GM23248 (cell line): ENCODE results near the gene IFT122. TPM values are rescaled to one million over a fixed set of nuclear protein-coding genes. Genes with fewer than 3 reads are reported as not detected.
A peak's percentile ranks its signal among the peaks of the same experiment; 100 is the strongest.
"Not testable (repeated sequence)": the region's sequence is repeated elsewhere in the genome, so short reads cannot be mapped to it uniquely, and the experiment has no call there.

Experiments
- DNase-seq: peaks from one replicate; pipeline ENCODE4 v3.0.0-alpha.2; 2015
- H2AFZ ChIP-seq: fragments of 200-600 bp; sonication (generic); 2 replicates; pipeline ENCODE4 v1.6.1; 2016; ENCODE audit warnings: antibody characterized with exemption
- H3F3A ChIP-seq: fragments of 200-600 bp; sonication (generic); 2 replicates; pipeline ENCODE4 v1.6.1; 2016; ENCODE audit warnings: mild to moderate bottlenecking, antibody characterized with exemption, mixed run types; ENCODE audit not compliant: insufficient read depth
- H3K27ac ChIP-seq: fragments of 200-600 bp; sonication (generic); 2 replicates; pipeline ENCODE4 v1.5.1; 2016; ENCODE audit warnings: mild to moderate bottlenecking
- H3K27me3 ChIP-seq: fragments of 200-600 bp; sonication (generic); replicated peaks from 2 replicates; pipeline ENCODE4 v1.6.1; 2016; ENCODE audit warnings: mild to moderate bottlenecking; ENCODE audit not compliant: insufficient read depth
- H3K36me3 ChIP-seq: fragments of 200-600 bp; sonication (generic); 2 replicates; pipeline ENCODE4 v1.6.1; 2016; ENCODE audit warnings: low read depth, mild to moderate bottlenecking
- H3K4me1 ChIP-seq: fragments of 200-600 bp; sonication (generic); 2 replicates; pipeline ENCODE4 v1.6.1; 2016; ENCODE audit warnings: mild to moderate bottlenecking; ENCODE audit not compliant: insufficient read depth
- H3K4me2 ChIP-seq: fragments of 200-600 bp; sonication (generic); one replicate; pipeline ENCODE4 v1.6.1; 2016; ENCODE audit warnings: mild to moderate bottlenecking; ENCODE audit not compliant: unreplicated experiment
- H3K4me3 ChIP-seq: fragments of 200-600 bp; sonication (generic); 2 replicates; pipeline ENCODE4 v1.5.1; 2016; ENCODE audit warnings: mild to moderate bottlenecking
- H3K79me2 ChIP-seq: fragments of 200-600 bp; sonication (generic); 2 replicates; pipeline ENCODE4 v1.6.1; 2016; ENCODE audit warnings: mild to moderate bottlenecking; ENCODE audit not compliant: insufficient read depth
- H3K9ac ChIP-seq: fragments of 200-600 bp; sonication (generic); 2 replicates; pipeline ENCODE4 v1.6.1; 2016; ENCODE audit warnings: mild to moderate bottlenecking
- H3K9me2 ChIP-seq: fragments of 200-600 bp; sonication (generic); 2 replicates; pipeline ENCODE4 v1.6.1; 2016; ENCODE audit warnings: mixed run types, mild to moderate bottlenecking, moderate library complexity; ENCODE audit not compliant: insufficient read depth
- H3K9me3 ChIP-seq: fragments of 200-600 bp; sonication (generic); one replicate; pipeline ENCODE4 v1.6.1; 2017; ENCODE audit warnings: low read depth
- H4K20me1 ChIP-seq: fragments of 200-600 bp; sonication (generic); 2 replicates; pipeline ENCODE4 v1.6.0; 2016; ENCODE audit not compliant: insufficient read depth
- EZH2 ChIP-seq: fragments of 200-600 bp; sonication (generic); IDR thresholded peaks from 2 replicates; pipeline ENCODE4 v1.6.1; 2018; ENCODE audit warnings: antibody characterized with exemption, mild to moderate bottlenecking; ENCODE audit not compliant: insufficient read depth, poor library complexity, severe bottlenecking
- EZH2phosphoT487 ChIP-seq: fragments of 200-600 bp; sonication (generic); IDR thresholded peaks from 2 replicates; pipeline ENCODE4 v1.6.1; 2018; ENCODE audit warnings: antibody characterized with exemption, moderate library complexity, mild to moderate bottlenecking, low read depth; ENCODE audit not compliant: insufficient read depth
- WGBS, 2 experiments: methylation state at CpG; one replicate each; pipeline ENCODE4 v1.1.6; 2015 to 2017; ENCODE audit warnings: low lambda C conversion rate in 2 of 2, low coverage in 1 of 2; ENCODE audit errors: missing lambda C conversion rate in 2 of 2; 5-methylcytosine and 5-hydroxymethylcytosine counted together
- in situ Hi-C: fragments of 300-500 bp; cut with MboI; formaldehyde crosslinking; loops from 2 replicates; pipeline ENCODE4 v1.15.0; 2020
- polyA plus RNA-seq: library from polyadenylated mRNA; unstranded; fragments of >200 nt; fragmentation: Nextera tagmentation; extraction: Ambion mirVana; gene quantifications from 2 replicates; pipeline ENCODE4 v1.2.1, GENCODE V29; 2016
- total RNA-seq: library from RNA; depleted of rRNA; stranded (reverse); fragments of >200 nt; shearing (Covaris generic); gene quantifications from 2 replicates; pipeline ENCODE4 v1.2.3, GENCODE V29; 2014

IFT122 gene
- total and polyA plus RNA-seq, 2 experiments from 2014 or later, result 16.1 to 16.3 TPM

DNA sequence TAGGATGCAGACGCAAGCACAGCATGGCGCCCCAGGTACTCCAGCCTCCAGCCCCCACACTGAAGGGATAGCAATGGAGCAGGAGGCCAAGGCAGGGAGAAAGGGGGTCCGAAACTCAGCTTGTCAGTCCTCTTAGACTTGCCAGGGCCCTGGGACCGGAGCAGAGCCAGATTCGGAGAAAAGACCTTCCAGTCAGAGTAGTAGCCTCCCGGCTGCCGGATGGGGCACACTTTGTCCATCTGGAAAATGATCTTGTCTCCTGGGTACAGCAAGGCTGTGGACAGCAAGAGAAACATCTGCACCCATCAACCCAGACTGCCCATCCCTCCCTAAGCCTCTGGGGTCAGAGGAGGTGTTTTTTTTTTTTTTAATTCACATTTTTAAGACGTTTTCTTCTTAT, 35.9 kb upstream of the IFT122 start:
- Histone ChIP-seq H4K20me1 (no peaks in the 10 kb centered on the region), H3K27me3 (no peaks in the 10 kb centered on the region), H3K9me2 (no peaks in the 10 kb centered on the region), H3K36me3 (no peaks in the 10 kb centered on the region), H3K27ac (no peak overlapping the region), H3K9me3 (no peaks in the 10 kb centered on the region), H2AFZ (no peak overlapping the region), H3K4me1 (no peaks in the 10 kb centered on the region), H3K4me2 (no peak overlapping the region), H3F3A (no peaks in the 10 kb centered on the region), H3K4me3 (no peak overlapping the region), H3K79me2 (peaks cover 1% of the 10 kb centered on the region), H3K9ac (no peak overlapping the region)
- WGBS, 2 experiments, result 59 to 61% methylated on average over 8 of the region's 8 CpGs
- TF ChIP-seq EZH2phosphoT487, result no peak
- TF ChIP-seq EZH2, result no peak
- in situ Hi-C loops, result no loop called here
- DNase-seq, result no peak

DNA sequence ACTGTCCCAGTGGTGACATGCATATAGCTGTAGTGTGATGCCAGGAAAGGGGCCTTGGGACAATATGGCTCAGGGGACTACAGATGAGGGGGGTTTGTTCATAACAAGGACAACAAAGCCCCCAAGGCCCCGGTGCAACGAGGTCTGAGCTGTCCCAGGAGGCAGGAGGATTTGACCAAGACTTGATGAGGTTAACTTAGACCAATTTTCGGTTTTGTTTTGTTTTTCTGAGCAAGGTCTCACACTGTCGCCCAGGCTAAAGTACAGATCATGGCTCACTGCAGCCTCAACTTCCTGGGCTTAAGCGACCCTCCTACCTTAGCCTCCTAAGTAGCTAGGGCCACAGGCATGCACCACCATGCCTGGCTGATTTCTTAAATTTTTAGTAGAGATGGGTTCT, 35.4 kb upstream of the IFT122 start:
- 64 to 66% methylated on average over 5 of the region's 5 CpGs for WGBS, 2 experiments

GRCh38 chr3:129409541-129409940, 30.5 kb upstream of the IFT122 start:
- no peak for TF ChIP-seq EZH2
- TF ChIP-seq EZH2phosphoT487, result no peak
- H3K27me3 ChIP-seq, result no peaks in the 10 kb centered on the region
- DNase-seq, result peak; percentile 38
- no peak overlapping the region for H3K27ac ChIP-seq
- H3K9me2 ChIP-seq, result no peaks in the 10 kb centered on the region
- H3K79me2 ChIP-seq, result no peaks in the 10 kb centered on the region
- in situ Hi-C loops, result no loop called here
- no peaks in the 10 kb centered on the region for H4K20me1 ChIP-seq
- H3K9ac ChIP-seq, result no peak overlapping the region
- no peak overlapping the region for H3K4me2 ChIP-seq
- 98% methylated on average over 2 of the region's 2 CpGs for WGBS, 2 experiments
- no peaks in the 10 kb centered on the region for H3K36me3 ChIP-seq
- H3F3A ChIP-seq, result peaks cover 23% of the 10 kb centered on the region
- no peak overlapping the region for H3K4me3 ChIP-seq
- H2AFZ ChIP-seq, result no peak overlapping the region
- peaks cover 16% of the 10 kb centered on the region for H3K4me1 ChIP-seq
- no peaks in the 10 kb centered on the region for H3K9me3 ChIP-seq

More for the DNA sequence above, 35.4 kb upstream of the IFT122 start:
- Histone ChIP-seq H3F3A (no peaks in the 10 kb centered on the region), H3K36me3 (no peaks in the 10 kb centered on the region), H3K79me2 (no peaks in the 10 kb centered on the region), H3K9ac (no peak overlapping the region), H3K9me2 (no peaks in the 10 kb centered on the region), H3K27me3 (no peaks in the 10 kb centered on the region), H4K20me1 (no peaks in the 10 kb centered on the region), H3K4me1 (no peaks in the 10 kb centered on the region), H3K9me3 (no peaks in the 10 kb centered on the region), H2AFZ (no peak overlapping the region), H3K4me3 (no peak overlapping the region), H3K27ac (no peak overlapping the region), H3K4me2 (no peak overlapping the region)
- no peak for TF ChIP-seq EZH2phosphoT487
- TF ChIP-seq EZH2, result no peak
- in situ Hi-C loops, result no loop called here
- DNase-seq, result no peak

DNA sequence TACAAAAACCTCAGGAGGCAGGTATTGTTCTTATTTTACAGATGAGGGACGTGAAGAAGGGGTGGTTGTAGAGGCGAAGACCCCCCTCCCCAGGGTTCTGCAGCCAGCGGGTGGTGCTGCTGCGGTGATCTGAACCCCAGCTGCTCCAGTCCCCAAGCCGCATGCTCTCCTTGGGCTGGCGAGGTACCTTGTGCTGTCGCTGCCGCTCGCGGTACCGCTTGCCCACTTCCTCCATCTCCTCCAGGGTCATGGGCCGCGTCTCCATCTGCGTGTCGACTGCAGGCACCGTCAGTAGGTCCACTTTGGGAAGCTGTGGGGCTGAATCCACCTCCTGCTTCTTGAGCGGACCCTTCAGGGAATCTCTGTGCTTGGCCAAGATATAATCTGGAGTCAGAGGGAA, 29.1 kb upstream of the IFT122 start:
- Histone ChIP-seq H3F3A (peaks cover 25% of the 10 kb centered on the region), H3K4me3 (no peak overlapping the region), H3K27ac (no peak overlapping the region), H3K9ac (no peak overlapping the region), H4K20me1 (no peaks in the 10 kb centered on the region), H3K4me1 (peaks cover 16% of the 10 kb centered on the region), H3K9me2 (no peaks in the 10 kb centered on the region), H3K27me3 (no peaks in the 10 kb centered on the region), H3K79me2 (no peaks in the 10 kb centered on the region), H3K9me3 (no peaks in the 10 kb centered on the region), H2AFZ (no peak overlapping the region), H3K4me2 (no peak overlapping the region), H3K36me3 (no peaks in the 10 kb centered on the region)
- 80 to 83% methylated on average over 17 of the region's 17 CpGs for WGBS, 2 experiments
- TF ChIP-seq EZH2phosphoT487 (no peak), EZH2 (no peak)
- in situ Hi-C loops, result no loop called here
- DNase-seq, result no peak

DNA sequence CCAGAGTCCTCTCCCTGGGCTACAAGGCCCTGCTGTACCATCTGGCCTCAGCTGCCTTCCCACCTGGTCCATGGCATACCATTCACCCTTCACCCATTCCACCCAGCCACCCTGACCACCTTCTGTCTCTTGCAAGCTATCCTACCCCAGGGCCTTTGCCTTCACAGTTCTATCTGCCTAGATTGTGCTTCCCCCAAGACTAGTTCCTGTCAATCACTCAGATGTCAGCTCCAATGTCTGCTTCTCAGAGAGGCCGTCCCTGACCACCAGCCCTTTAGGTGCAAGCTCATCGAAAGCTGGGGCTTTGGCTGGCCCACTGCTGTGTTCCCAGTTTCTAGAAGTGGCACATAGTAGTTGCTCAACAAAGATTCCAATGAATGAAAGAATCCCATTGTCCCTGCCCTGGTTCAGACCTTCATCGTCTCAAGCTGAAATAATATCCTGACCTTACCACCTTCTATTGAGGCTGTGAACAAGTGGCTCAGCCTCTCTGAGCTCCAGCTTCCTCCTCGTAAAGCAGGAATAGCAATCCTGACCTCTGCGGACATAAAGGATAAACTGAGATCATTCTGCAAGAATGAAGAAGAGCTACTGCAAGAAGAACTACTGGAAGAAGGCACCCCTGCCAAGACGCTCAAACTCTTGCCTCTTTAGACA, 27.4 kb upstream of the IFT122 start:
- no peak overlapping the region for H3K9ac ChIP-seq
- in situ Hi-C loops, result no loop called here
- TF ChIP-seq EZH2phosphoT487 (no peak), EZH2 (no peak)

GRCh38 chr3:129413238-129413637, 26.8 kb upstream of the IFT122 start:
- H3K9me3 ChIP-seq, DNase-seq, H3K4me3 ChIP-seq, in situ Hi-C loops, H3K9ac ChIP-seq, H3K79me2 ChIP-seq, H3K36me3 ChIP-seq, H4K20me1 ChIP-seq, H3K27me3 ChIP-seq, H3K9me2 ChIP-seq, H2AFZ ChIP-seq: not testable (repeated sequence)
- peaks cover 16% of the 10 kb centered on the region for H3K4me1 ChIP-seq
- peak overlapping the region; percentile 69 for H3K27ac ChIP-seq
- 64 to 66% methylated on average over 3 of the region's 3 CpGs for WGBS, 2 experiments
- peak overlapping the region; percentile 9 for H3K4me2 ChIP-seq
- H3F3A ChIP-seq, result peaks cover 25% of the 10 kb centered on the region

More for the DNA sequence above, 27.4 kb upstream of the IFT122 start:
- H3K9me3 ChIP-seq, result no peaks in the 10 kb centered on the region
- no peak overlapping the region for H3K4me2 ChIP-seq
- no peaks in the 10 kb centered on the region for H4K20me1 ChIP-seq
- H3K4me1 ChIP-seq, result peaks cover 16% of the 10 kb centered on the region
- H3K27ac ChIP-seq, result no peak overlapping the region
- H3F3A ChIP-seq, result peaks cover 25% of the 10 kb centered on the region
- no peaks in the 10 kb centered on the region for H3K36me3 ChIP-seq
- no peak for DNase-seq
- 70 to 77% methylated on average over 6 of the region's 6 CpGs for WGBS, 2 experiments
- no peaks in the 10 kb centered on the region for H3K79me2 ChIP-seq
- no peaks in the 10 kb centered on the region for H3K27me3 ChIP-seq
- no peak overlapping the region for H3K4me3 ChIP-seq
- H2AFZ ChIP-seq, result no peak overlapping the region
- no peaks in the 10 kb centered on the region for H3K9me2 ChIP-seq
